Measurements from ENCODE around the gene MTHFD2. TPM values are rescaled to one million over a fixed set of nuclear protein-coding genes. Genes with fewer than 3 reads are reported as not detected.

Gene MTHFD2
- total RNA-seq, 1 donor from 2014 or later = 293 TPM

DNA sequence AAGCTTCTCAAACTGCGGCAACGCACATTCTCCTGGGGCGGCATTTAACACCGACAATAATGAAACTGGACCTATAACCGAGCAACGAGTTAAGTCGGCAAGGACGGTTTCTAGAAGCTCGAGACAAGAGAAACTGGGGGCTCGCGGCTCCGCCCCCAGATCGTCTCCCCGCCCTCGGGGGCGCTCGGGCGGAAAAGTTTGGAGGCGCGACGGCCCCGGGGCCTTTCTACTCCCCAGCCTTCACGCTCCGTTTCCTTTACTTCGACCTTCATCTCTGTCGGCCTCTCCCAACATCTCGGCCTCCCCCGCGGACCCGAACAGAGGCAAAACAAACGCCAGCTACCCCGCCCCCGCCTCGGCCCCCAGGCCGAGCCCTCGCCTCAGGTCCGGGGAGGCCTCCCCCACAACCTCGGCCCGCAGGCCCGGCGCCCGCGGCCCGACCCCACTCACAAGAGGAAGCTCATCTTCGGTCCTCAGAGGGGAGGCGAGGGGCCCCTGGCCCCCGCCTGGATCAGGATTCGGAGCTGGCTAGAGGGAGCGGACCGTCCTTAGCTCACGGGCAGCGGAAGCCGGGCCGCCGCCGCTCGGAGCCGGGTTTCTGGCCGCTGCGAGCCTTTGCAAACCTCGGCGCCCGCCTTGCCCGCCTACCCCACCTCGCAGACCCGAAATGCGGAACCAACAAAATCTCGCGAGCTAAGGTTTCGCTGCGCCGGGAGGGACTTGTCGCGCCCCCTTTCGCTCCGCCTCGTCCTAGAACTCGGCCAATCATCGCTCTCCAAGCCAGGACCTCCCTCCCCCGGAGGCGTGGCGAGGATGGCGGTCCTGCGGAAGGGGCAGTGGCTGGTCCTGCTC, 20.0 kb upstream of the MTHFD2 start, which contains the start of gene MOB1A:
MOB1A (minus strand) TSS at position 669 of the 852 bp plus-strand sequence; CDS start at position 464, 205 bp downstream.
- Mint-ChIP-seq H3K36me3 (ENCODE audit: unreplicated experiment) (peaks cover 17% of the 10 kb centered on the region), H3K9me3 (ENCODE audit: unreplicated experiment) (peaks cover 7% of the 10 kb centered on the region), H3K27ac (ENCODE audit: unreplicated experiment) (peak within 1 kb of the TSS; percentile 90), H3K4me1 (ENCODE audit: low read depth, unreplicated experiment) (peaks cover 15% of the 10 kb centered on the region), H3K27me3 (ENCODE audit: unreplicated experiment) (peaks cover 11% of the 10 kb centered on the region), H3K4me3 (ENCODE audit: unreplicated experiment) (peak within 1 kb of the TSS; percentile 93)
- peak; percentile 98 for DNase-seq
- TF ChIP-seq, protein P1, sequence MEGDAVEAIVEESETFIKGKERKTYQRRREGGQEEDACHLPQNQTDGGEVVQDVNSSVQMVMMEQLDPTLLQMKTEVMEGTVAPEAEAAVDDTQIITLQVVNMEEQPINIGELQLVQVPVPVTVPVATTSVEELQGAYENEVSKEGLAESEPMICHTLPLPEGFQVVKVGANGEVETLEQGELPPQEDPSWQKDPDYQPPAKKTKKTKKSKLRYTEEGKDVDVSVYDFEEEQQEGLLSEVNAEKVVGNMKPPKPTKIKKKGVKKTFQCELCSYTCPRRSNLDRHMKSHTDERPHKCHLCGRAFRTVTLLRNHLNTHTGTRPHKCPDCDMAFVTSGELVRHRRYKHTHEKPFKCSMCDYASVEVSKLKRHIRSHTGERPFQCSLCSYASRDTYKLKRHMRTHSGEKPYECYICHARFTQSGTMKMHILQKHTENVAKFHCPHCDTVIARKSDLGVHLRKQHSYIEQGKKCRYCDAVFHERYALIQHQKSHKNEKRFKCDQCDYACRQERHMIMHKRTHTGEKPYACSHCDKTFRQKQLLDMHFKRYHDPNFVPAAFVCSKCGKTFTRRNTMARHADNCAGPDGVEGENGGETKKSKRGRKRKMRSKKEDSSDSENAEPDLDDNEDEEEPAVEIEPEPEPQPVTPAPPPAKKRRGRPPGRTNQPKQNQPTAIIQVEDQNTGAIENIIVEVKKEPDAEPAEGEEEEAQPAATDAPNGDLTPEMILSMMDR (IDR thresholded peaks at IDR 0.05; ENCODE audit: partially characterized antibody, unreplicated experiment) = no peak

DNA sequence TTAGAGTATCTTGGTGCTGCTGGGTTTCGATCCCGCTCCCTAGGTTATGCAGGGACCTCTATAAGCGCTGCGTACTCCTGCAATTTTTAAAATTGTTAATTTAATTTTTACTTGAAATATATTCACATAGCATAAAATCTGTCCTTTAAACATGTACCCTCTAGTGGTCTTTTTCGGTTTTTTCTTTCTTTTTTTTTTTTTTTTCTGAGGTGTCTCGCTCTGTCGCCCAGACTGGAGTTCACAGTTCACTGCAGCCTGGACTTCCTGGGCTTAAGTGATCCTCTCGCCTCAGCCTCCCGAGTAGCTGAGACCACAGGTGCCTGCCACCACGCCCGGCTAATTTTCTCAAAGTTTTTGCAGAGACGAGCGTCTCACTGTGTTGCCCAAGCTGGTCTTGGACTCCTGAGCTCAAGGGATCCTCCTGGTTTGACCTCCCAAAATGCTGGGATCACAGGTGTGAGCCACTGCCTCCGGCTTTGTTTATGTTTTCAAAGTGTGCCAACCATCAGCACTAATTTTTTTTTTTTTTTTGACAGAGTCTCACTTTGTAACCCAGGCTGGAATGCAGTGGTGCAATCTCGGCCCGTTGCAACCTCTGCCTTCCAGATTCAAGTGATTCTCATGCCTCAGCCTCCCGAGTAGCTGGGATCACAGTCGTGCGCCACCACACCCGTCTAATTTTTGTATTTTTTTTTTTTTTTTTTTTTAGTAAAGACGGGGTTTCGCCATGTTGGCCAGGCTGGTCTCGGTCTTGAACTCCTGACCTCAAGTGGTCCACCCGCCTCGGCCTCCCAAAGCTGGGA, 19.2 kb upstream of the MTHFD2 start:
- peak overlapping the region; percentile 81 for H3K27ac Mint-ChIP-seq (ENCODE audit: unreplicated experiment)
- H3K36me3 Mint-ChIP-seq (ENCODE audit: unreplicated experiment) = peaks cover 16% of the 10 kb centered on the region
- TF ChIP-seq, protein P1 (IDR thresholded peaks at IDR 0.05; ENCODE audit: partially characterized antibody, unreplicated experiment) = peak; percentile 78
- H3K27me3 Mint-ChIP-seq (ENCODE audit: unreplicated experiment) = peaks cover 11% of the 10 kb centered on the region
- H3K4me1 Mint-ChIP-seq (ENCODE audit: low read depth, unreplicated experiment) = peaks cover 17% of the 10 kb centered on the region
- H3K4me3 Mint-ChIP-seq (ENCODE audit: unreplicated experiment) = peak overlapping the region; percentile 93
- H3K9me3 Mint-ChIP-seq (ENCODE audit: unreplicated experiment) = peaks cover 7% of the 10 kb centered on the region
- no peak for DNase-seq

DNA sequence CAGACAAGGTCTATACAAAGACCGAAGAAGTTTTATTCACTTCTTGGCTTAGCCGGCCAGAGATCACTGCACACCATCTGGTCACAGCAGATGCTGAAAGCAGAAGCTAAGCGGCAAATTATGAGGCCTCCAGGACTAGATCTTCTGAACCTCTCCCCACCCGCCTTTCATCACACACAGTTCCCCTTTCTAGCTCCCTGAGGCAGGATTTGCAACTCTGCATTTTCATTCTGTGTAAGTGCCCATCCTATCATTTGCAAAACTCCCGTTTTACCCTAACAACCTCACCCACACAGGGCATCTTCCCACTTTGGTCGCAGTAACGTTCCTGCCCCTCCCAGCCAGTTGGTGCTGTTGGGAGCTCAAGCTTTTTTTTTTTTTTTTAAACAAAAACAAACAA, 16.7 kb upstream of the MTHFD2 start:
- TF ChIP-seq, protein P1 (IDR thresholded peaks at IDR 0.05; ENCODE audit: partially characterized antibody, unreplicated experiment) = no peak
- peaks cover 11% of the 10 kb centered on the region for H3K27me3 Mint-ChIP-seq (ENCODE audit: unreplicated experiment)
- H3K9me3 Mint-ChIP-seq (ENCODE audit: unreplicated experiment) = peaks cover 7% of the 10 kb centered on the region
- peak overlapping the region; percentile 100 for H3K27ac Mint-ChIP-seq (ENCODE audit: unreplicated experiment)
- peak; percentile 67 for DNase-seq
- peak overlapping the region; percentile 69 for H3K4me3 Mint-ChIP-seq (ENCODE audit: unreplicated experiment)
- peaks cover 11% of the 10 kb centered on the region for H3K4me1 Mint-ChIP-seq (ENCODE audit: low read depth, unreplicated experiment)
- peaks cover 3% of the 10 kb centered on the region for H3K36me3 Mint-ChIP-seq (ENCODE audit: unreplicated experiment)

DNA sequence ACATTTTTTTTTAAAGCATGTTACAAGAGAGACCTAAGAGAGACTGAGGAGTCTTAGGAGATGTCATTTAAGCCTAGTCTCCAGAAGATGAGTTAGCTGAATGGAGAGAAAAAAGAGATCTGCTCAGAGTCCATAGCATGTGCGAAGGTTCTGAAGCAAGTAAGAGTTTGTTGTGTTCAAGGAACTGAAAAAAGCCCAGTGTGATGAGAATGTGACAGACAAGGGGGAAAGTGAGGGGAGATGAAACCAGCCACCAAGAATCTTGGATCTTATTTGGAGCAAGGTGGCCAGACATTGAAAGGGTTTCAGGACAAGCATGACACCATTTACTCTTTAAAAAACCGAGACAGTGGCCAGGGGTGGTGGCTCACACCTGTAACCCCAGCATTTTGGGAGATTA, 14.5 kb upstream of the MTHFD2 start:
- Mint-ChIP-seq H3K36me3 (ENCODE audit: unreplicated experiment) (no peaks in the 10 kb centered on the region), H3K9me3 (ENCODE audit: unreplicated experiment) (peaks cover 7% of the 10 kb centered on the region), H3K4me1 (ENCODE audit: low read depth, unreplicated experiment) (peaks cover 11% of the 10 kb centered on the region), H3K27ac (ENCODE audit: unreplicated experiment) (peak overlapping the region; percentile 40), H3K27me3 (ENCODE audit: unreplicated experiment) (peaks cover 7% of the 10 kb centered on the region), H3K4me3 (ENCODE audit: unreplicated experiment) (no peak overlapping the region)
- TF ChIP-seq, protein P1 (IDR thresholded peaks at IDR 0.05; ENCODE audit: partially characterized antibody, unreplicated experiment) = no peak
- no peak for DNase-seq

All from glutamatergic neuron (in vitro differentiated cells).